ENCODE data around the gene LILRB4. TPM values are rescaled to one million over a fixed set of nuclear protein-coding genes. Genes with fewer than 3 reads are reported as not detected.
"Not testable (repeated sequence)": the region's sequence is repeated elsewhere in the genome, so short reads cannot be mapped to it uniquely, and the experiment has no call there.

Gene LILRB4
- polyA plus RNA-seq, 1 donor, result 2.2 TPM

GRCh38 chr19:54668353-54668752 is 5.6 kb downstream of the LILRB4 start:
- Histone ChIP-seq H3K36me3 (ENCODE audit: control insufficient read depth, insufficient read depth, low read length) (no peaks in the 10 kb centered on the region), H3K4me1 (ENCODE audit: control insufficient read depth, insufficient read depth, low read length) (no peaks in the 10 kb centered on the region), H3K9me3 (ENCODE audit: control insufficient read depth, low read depth, low read length) (peaks cover 3% of the 10 kb centered on the region), H3K4me3 (ENCODE audit: low read length) (no peak overlapping the region), H3K27ac (ENCODE audit: low read length) (no peak overlapping the region), H3K27me3 (ENCODE audit: control insufficient read depth, insufficient read depth, low read length) (no peaks in the 10 kb centered on the region)
- DNase-seq, result no peak
- 71% methylated on average over 1 of the region's 1 CpG for WGBS (ENCODE audit: insufficient coverage, low lambda C conversion rate)

DNA sequence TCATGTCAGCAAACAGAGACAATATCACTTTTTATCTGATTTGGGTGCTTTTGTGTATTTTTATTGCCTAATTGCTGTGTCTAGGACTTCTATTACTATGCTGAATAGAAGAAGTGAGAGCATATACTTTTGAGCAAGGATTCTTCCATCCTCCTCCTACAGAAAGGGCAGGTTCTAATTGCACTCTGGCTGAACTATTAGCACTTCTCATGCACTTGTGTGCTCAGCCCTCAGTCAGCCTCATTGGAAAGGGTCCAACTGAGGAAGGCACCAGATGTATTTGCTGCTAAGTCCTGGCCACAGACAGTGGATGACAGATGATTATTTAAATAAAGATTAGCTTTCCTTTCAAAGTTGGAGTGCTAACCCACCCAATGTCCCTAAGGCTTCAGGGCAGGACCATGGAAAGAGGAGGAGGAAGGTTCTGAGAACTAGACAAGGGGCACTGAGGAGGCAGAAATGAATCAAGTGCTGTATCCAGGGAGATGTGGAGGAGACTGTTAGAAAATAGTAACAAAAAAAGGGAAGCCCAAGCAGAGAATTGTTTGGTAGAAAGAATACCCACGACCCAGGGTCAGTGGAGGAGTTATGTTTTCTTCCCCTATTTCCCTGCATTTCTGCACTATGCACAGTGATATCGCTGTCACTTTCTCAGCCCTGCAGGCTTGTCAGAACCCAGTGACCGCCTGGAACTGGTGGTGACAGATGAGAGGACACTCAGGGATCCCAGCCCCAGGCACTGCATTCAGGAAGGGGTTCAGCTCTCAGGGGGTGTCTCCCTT is 8.0 kb downstream of the LILRB4 start:
- Histone ChIP-seq H3K36me3 (ENCODE audit: control insufficient read depth, insufficient read depth, low read length) (no peaks in the 10 kb centered on the region), H3K4me1 (ENCODE audit: control insufficient read depth, insufficient read depth, low read length) (no peaks in the 10 kb centered on the region), H3K27me3 (ENCODE audit: control insufficient read depth, insufficient read depth, low read length) (no peaks in the 10 kb centered on the region), H3K9me3 (ENCODE audit: control insufficient read depth, low read depth, low read length) (no peaks in the 10 kb centered on the region), H3K4me3 (ENCODE audit: low read length) (no peak overlapping the region), H3K27ac (ENCODE audit: low read length) (no peak overlapping the region)
- no CpG with 5 or more reads among the region's 3 CpGs for WGBS (ENCODE audit: insufficient coverage, low lambda C conversion rate)
- DNase-seq, result no peak

GRCh38 chr19:54673222-54673621 is 10.4 kb downstream of the LILRB4 start:
- H3K9me3 ChIP-seq (ENCODE audit: control insufficient read depth, low read depth, low read length), result no peaks in the 10 kb centered on the region
- H3K4me3 ChIP-seq (ENCODE audit: low read length), result no peak overlapping the region
- H3K4me1 ChIP-seq (ENCODE audit: control insufficient read depth, insufficient read depth, low read length), result no peaks in the 10 kb centered on the region
- no peak overlapping the region for H3K27ac ChIP-seq (ENCODE audit: low read length)
- H3K36me3 ChIP-seq (ENCODE audit: control insufficient read depth, insufficient read depth, low read length), result no peaks in the 10 kb centered on the region
- DNase-seq, result no peak
- H3K27me3 ChIP-seq (ENCODE audit: control insufficient read depth, insufficient read depth, low read length), result no peaks in the 10 kb centered on the region
- no CpG with 5 or more reads among the region's 1 CpG for WGBS (ENCODE audit: insufficient coverage, low lambda C conversion rate)

- DNase-seq, result no peak
- H3K9me3 ChIP-seq (ENCODE audit: control insufficient read depth, low read depth, low read length), result no peaks in the 10 kb centered on the region
- no peaks in the 10 kb centered on the region for H3K36me3 ChIP-seq (ENCODE audit: control insufficient read depth, insufficient read depth, low read length)
- no CpG with 5 or more reads among the region's 2 CpGs for WGBS (ENCODE audit: insufficient coverage, low lambda C conversion rate)
- H3K27me3 ChIP-seq (ENCODE audit: control insufficient read depth, insufficient read depth, low read length), result no peaks in the 10 kb centered on the region
- H3K4me1 ChIP-seq (ENCODE audit: control insufficient read depth, insufficient read depth, low read length), result no peaks in the 10 kb centered on the region
- H3K4me3 ChIP-seq (ENCODE audit: low read length), result no peak overlapping the region
- no peak overlapping the region for H3K27ac ChIP-seq (ENCODE audit: low read length)
Measured at GRCh38 chr19:54674021-54674617, 11.3 kb downstream of the LILRB4 start.

DNA sequence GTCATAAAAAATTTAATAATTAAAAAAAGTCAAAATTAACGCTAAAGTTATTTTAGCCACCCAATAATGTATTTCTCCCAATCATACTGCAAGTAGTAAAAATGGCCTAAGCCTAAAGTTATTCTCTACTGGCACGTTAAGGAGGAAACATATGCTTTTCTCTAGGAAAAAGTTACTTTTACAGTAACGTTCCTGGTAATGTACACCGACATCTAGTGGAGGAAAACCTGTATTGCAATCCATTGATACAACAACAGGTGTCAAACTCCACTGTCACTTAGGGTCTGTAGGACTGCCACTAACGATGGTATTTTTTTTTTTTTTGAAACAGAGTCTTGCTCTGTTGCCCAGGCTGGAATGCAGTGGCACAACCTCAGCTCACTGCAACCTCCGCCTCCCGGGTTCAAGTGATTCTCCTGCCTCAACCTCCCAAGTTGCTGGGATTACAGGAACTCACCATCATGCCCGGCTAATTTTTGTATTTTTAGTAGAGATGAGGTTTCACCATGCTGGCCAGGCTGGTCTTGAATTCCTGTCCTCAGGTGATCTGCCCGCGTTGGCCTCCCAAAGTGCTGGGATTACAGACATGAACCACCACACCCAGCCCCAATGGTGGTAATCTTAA is 13.5 kb downstream of the LILRB4 start:
- H3K4me3 ChIP-seq (ENCODE audit: low read length); H3K4me1 ChIP-seq (ENCODE audit: control insufficient read depth, insufficient read depth, low read length); H3K36me3 ChIP-seq (ENCODE audit: control insufficient read depth, insufficient read depth, low read length); H3K27ac ChIP-seq (ENCODE audit: low read length); H3K27me3 ChIP-seq (ENCODE audit: control insufficient read depth, insufficient read depth, low read length); H3K9me3 ChIP-seq (ENCODE audit: control insufficient read depth, low read depth, low read length): not testable (repeated sequence)
- DNase-seq, result peak in 1 of 2 donors; percentile 7
- no CpG with 5 or more reads among the region's 10 CpGs for WGBS (ENCODE audit: insufficient coverage, low lambda C conversion rate)

- Histone ChIP-seq H3K4me1 (ENCODE audit: control insufficient read depth, insufficient read depth, low read length) (no peaks in the 10 kb centered on the region), H3K36me3 (ENCODE audit: control insufficient read depth, insufficient read depth, low read length) (no peaks in the 10 kb centered on the region), H3K27me3 (ENCODE audit: control insufficient read depth, insufficient read depth, low read length) (no peaks in the 10 kb centered on the region), H3K4me3 (ENCODE audit: low read length) (no peak overlapping the region), H3K9me3 (ENCODE audit: control insufficient read depth, low read depth, low read length) (no peaks in the 10 kb centered on the region), H3K27ac (ENCODE audit: low read length) (no peak overlapping the region)
- WGBS (ENCODE audit: insufficient coverage, low lambda C conversion rate), result 64% methylated on average over 2 of the region's 4 CpGs
- no peak for DNase-seq
Measured at GRCh38 chr19:54677217-54677616, 14.4 kb downstream of the LILRB4 start.

DNA sequence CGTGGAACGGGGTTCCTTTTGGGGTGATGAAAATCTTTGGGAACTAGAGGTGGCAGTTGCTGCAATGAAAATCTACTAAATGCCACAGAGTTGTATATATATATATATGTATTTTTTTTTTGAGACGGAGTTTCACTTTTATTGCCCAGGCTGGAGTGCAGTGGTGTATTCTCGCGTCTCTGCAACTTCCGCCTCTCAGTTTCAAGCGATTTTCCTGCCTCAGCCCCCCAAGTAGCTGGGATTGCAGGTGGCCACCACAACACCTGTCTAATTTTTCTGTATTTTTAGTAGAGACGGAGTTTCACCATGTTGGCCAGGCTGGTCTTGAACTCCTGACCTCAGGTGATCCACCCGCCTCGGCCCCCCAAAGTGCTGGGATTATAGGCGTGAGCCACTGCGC is 18.8 kb downstream of the LILRB4 start:
- H3K36me3 ChIP-seq (ENCODE audit: control insufficient read depth, insufficient read depth, low read length); H3K4me3 ChIP-seq (ENCODE audit: low read length); DNase-seq; H3K9me3 ChIP-seq (ENCODE audit: control insufficient read depth, low read depth, low read length); H3K27ac ChIP-seq (ENCODE audit: low read length); H3K27me3 ChIP-seq (ENCODE audit: control insufficient read depth, insufficient read depth, low read length); H3K4me1 ChIP-seq (ENCODE audit: control insufficient read depth, insufficient read depth, low read length): not testable (repeated sequence)
- WGBS (ENCODE audit: insufficient coverage, low lambda C conversion rate), result 100% methylated on average over 1 of the region's 12 CpGs

- Histone ChIP-seq H3K4me3 (ENCODE audit: low read length) (no peak overlapping the region), H3K4me1 (ENCODE audit: control insufficient read depth, insufficient read depth, low read length) (no peaks in the 10 kb centered on the region), H3K9me3 (ENCODE audit: control insufficient read depth, low read depth, low read length) (no peaks in the 10 kb centered on the region), H3K27me3 (ENCODE audit: control insufficient read depth, insufficient read depth, low read length) (no peaks in the 10 kb centered on the region), H3K36me3 (ENCODE audit: control insufficient read depth, insufficient read depth, low read length) (no peaks in the 10 kb centered on the region), H3K27ac (ENCODE audit: low read length) (no peak overlapping the region)
- 82% methylated on average over 4 of the region's 7 CpGs for WGBS (ENCODE audit: insufficient coverage, low lambda C conversion rate)
- DNase-seq, result no peak
Measured at GRCh38 chr19:54682306-54682856, 19.6 kb downstream of the LILRB4 start.

DNA sequence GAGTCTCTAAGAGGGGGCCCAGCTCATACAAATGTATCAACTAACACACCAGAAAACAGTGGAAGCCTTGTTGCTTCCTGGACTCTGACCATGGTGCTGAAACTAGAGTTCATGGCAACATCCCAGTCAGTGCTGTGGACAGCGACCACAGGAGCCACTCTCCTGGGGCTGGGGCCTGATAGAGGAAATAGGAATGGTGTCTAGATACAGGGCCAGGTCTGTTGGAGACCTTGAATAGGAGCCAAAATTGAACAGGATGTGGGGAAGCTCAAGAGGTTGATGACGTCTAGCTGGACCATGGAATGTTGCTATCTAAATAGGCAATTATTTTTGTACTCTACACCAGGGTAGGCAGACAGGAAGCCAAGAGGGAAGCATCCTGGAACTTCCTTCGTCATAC is 21.7 kb downstream of the LILRB4 start:
- H3K36me3 ChIP-seq (ENCODE audit: control insufficient read depth, insufficient read depth, low read length), result no peaks in the 10 kb centered on the region
- no peak overlapping the region for H3K4me3 ChIP-seq (ENCODE audit: low read length)
- H3K4me1 ChIP-seq (ENCODE audit: control insufficient read depth, insufficient read depth, low read length), result no peaks in the 10 kb centered on the region
- DNase-seq, result no peak
- H3K9me3 ChIP-seq (ENCODE audit: control insufficient read depth, low read depth, low read length), result no peaks in the 10 kb centered on the region
- no peaks in the 10 kb centered on the region for H3K27me3 ChIP-seq (ENCODE audit: control insufficient read depth, insufficient read depth, low read length)
- H3K27ac ChIP-seq (ENCODE audit: low read length), result no peak overlapping the region
- whole genome bisulfite sequencing (ENCODE audit: insufficient coverage, low lambda C conversion rate), result no CpG with 5 or more reads among the region's 3 CpGs

DNA sequence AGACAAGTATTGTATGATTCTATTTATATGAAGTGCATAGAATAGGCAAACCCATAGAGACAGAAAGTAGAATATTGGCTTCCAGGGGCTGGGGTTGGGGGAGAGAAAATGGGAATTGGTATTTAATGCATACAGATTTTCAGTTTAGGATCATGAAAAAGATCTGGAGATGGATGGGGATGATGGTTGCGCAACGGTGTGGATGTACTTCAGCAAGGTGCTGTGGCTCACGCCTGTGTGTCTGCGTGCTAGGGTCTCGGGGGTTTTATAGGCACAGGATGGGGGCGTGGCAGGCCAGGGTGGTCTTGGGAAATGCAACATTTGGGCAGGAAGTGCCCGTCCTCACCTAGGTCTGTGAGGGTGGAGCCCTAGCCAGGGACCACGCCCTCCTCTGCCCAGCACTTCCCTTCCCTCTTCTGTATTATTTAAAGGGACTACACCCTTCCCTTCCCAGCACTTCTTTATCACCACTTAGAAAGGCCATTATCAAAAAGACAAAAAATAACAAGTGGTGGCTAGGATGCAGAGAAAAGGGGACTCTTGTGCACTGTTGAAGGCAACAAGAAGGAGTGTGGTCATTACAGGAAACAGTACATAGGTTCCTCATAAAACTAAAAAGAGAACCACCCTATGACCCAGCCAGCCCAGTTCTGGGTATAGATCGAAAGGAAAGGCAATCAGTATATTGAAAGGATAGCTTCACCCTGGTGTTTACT is 29.0 kb downstream of the LILRB4 start:
- H3K4me1 ChIP-seq (ENCODE audit: control insufficient read depth, insufficient read depth, low read length), result no peaks in the 10 kb centered on the region
- H3K36me3 ChIP-seq (ENCODE audit: control insufficient read depth, insufficient read depth, low read length), result no peaks in the 10 kb centered on the region
- H3K27ac ChIP-seq (ENCODE audit: low read length), result no peak overlapping the region
- no CpG with 5 or more reads among the region's 9 CpGs for WGBS (ENCODE audit: insufficient coverage, low lambda C conversion rate)
- no peak for DNase-seq
- H3K27me3 ChIP-seq (ENCODE audit: control insufficient read depth, insufficient read depth, low read length), result no peaks in the 10 kb centered on the region
- no peaks in the 10 kb centered on the region for H3K9me3 ChIP-seq (ENCODE audit: control insufficient read depth, low read depth, low read length)
- H3K4me3 ChIP-seq (ENCODE audit: low read length), result no peak overlapping the region

Data from large intestine (tissue), 3 donors.